ENCODE results near the gene KIAA1328. TPM values are rescaled to one million over a fixed set of nuclear protein-coding genes. Genes with fewer than 3 reads are reported as not detected.

The KIAA1328 gene
- polyA plus RNA-seq, 2 of the 4 experiments (the other 2 are of a cell fraction): 1.7 to 3.9 TPM

DNA sequence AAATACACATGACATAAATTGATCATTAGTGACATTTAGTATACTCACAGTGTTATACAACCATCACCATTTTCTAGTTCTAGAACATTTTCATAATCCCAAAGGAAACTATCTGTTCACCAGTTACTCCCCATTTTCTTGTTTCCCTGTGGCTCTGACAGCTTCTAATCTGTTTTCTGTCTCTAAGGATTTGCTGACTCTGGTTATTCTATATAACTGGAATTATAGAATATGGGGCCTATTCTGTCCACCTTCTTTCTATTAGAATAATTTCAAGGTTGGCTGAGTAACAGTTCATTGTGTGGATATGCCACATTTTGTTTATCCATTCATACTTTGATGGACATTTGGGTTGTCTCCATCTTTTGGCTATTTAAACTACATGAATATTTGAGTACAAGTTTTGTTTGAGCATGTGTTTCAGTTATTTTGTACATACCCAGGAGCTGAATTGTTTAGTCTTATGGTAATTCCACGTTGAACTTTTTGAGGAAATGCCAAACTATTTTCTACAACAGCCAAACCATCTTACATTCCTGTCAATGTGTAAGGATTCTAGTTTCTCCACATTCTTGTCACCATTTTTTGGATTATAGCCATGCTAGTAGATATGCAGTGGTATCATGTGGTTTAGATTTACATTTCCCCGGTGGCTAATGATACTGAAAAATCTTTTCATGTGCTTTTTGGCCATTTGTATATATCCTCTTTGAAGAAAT, 20.5 kb downstream of the KIAA1328 start:
- DNase-seq (ENCODE audit: low read depth in 1 of 2, low spot score in 1 of 2) (no peak), FAIRE-seq (no peak), ATAC-seq (no peak)
- no peaks in the 10 kb centered on the region for H3K9me3 ChIP-seq
- CTCF ChIA-PET: no interaction called here
- H3K27ac ChIP-seq: no peak overlapping the region
- 0 out of 3 replicates have a peak, but pooled peaks cover 6% of the 10 kb centered on the region for H3K4me1 ChIP-seq
- WGBS (ENCODE audit: missing lambda C conversion rate): 83% methylated on average over 2 of the region's 2 CpGs
- no peak overlapping the region for H3K4me3 ChIP-seq
- POLR2A ChIA-PET: no interaction called here
- TF ChIP-seq MAFK (IDR thresholded peaks at IDR 0.05; ENCODE audit: partially characterized antibody) (peak; percentile 31), HEYL (CRISPR knock-in tag; IDR thresholded peaks at IDR 0.05) (no peak)
- no peak overlapping the region for H3K4me2 ChIP-seq

DNA sequence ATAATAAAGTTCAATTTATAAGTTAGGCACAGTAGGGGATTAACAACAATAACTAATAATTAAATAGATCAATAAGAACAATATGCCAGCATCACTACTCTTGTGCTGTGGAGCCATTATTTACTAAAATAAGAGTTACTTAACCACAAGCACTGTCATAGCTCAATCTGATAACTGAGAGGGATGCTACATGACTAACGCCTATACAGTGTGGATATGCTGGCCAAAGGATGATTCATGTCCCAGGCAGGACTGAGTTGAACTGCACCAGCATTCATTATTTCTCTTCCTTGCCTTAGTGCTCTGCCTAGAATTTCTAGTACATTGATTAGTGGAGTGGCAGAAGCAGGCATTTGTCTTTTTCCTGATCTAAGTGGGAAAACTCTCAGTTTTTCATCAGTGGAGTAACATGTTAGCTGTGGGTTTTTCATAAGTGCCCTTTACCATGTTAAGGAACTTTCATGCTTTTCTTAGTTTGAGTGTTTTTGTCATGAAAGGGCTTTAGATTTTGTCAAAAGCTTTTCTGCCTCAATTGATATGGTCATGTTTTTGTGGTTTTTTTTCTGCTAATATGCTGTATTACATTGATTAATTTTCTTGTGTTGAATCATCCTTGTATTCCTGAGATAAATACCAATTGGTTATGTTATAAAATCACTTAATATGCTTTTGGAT, 21.7 kb downstream of the KIAA1328 start:
- CTCF ChIA-PET: no interaction called here
- DNase-seq (ENCODE audit: low read depth in 1 of 2, low spot score in 1 of 2) (peak in 1 of 2 experiments; percentile 50), FAIRE-seq (no peak), ATAC-seq (peak; percentile 92 to 95)
- H3K9me3 ChIP-seq: no peaks in the 10 kb centered on the region
- no peak overlapping the region for H3K4me2 ChIP-seq
- no peak overlapping the region for H3K4me3 ChIP-seq
- POLR2A ChIA-PET: no interaction called here
- 7% methylated on average over 1 of the region's 1 CpG for WGBS (ENCODE audit: missing lambda C conversion rate)
- 0 out of 3 replicates have a peak, but pooled peaks cover 6% of the 10 kb centered on the region for H3K4me1 ChIP-seq
- H3K27ac ChIP-seq: no peak overlapping the region
- TF ChIP-seq, protein P1, sequence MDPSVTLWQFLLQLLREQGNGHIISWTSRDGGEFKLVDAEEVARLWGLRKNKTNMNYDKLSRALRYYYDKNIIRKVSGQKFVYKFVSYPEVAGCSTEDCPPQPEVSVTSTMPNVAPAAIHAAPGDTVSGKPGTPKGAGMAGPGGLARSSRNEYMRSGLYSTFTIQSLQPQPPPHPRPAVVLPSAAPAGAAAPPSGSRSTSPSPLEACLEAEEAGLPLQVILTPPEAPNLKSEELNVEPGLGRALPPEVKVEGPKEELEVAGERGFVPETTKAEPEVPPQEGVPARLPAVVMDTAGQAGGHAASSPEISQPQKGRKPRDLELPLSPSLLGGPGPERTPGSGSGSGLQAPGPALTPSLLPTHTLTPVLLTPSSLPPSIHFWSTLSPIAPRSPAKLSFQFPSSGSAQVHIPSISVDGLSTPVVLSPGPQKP (IDR thresholded peaks at IDR 0.05; ENCODE audit: low read depth, low read length): no peak
- TF ChIP-seq CHD4 (IDR thresholded peaks at IDR 0.05; ENCODE audit: borderline replicate concordance) (no peak), GATA3 (IDR thresholded peaks at IDR 0.05; ENCODE audit: borderline replicate concordance) (no peak), ESRRA (IDR thresholded peaks at IDR 0.05; ENCODE audit: borderline replicate concordance, low read length) (no peak), POLR2AphosphoS2 (conservative IDR thresholded peaks at IDR 0.05; ENCODE audit: low read length) (no peak)

DNA sequence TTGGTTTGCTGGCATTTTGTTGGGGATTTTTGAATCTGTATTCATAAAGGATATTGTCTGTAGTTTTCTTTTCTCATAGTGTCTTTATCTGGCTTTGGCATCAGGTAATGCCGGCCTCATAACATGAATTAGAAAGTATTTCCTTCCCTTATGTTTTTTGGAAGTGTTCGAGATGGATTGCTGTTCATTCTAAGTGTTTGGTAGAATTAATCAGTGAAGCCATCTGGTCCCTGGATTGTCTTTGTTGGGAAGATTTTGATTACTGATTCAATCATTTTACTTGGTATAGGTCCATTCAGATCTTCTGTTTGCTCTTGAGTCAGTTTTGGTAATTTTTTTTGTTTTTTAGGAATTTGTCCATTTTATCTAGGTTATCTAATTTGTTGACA, 22.3 kb downstream of the KIAA1328 start:
- no peak overlapping the region for H3K4me3 ChIP-seq
- H3K4me1 ChIP-seq: 0 out of 3 replicates have a peak, but pooled peaks cover 6% of the 10 kb centered on the region
- POLR2A ChIA-PET: no interaction called here
- TF ChIP-seq, protein P2, sequence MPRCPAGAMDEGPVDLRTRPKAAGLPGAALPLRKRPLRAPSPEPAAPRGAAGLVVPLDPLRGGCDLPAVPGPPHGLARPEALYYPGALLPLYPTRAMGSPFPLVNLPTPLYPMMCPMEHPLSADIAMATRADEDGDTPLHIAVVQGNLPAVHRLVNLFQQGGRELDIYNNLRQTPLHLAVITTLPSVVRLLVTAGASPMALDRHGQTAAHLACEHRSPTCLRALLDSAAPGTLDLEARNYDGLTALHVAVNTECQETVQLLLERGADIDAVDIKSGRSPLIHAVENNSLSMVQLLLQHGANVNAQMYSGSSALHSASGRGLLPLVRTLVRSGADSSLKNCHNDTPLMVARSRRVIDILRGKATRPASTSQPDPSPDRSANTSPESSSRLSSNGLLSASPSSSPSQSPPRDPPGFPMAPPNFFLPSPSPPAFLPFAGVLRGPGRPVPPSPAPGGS (IDR thresholded peaks at IDR 0.05): no peak
- TF ChIP-seq, protein P3, sequence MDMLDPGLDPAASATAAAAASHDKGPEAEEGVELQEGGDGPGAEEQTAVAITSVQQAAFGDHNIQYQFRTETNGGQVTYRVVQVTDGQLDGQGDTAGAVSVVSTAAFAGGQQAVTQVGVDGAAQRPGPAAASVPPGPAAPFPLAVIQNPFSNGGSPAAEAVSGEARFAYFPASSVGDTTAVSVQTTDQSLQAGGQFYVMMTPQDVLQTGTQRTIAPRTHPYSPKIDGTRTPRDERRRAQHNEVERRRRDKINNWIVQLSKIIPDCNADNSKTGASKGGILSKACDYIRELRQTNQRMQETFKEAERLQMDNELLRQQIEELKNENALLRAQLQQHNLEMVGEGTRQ (IDR thresholded peaks at IDR 0.05): no peak
- TF ChIP-seq MYC (IDR thresholded peaks at IDR 0.05; ENCODE audit: borderline replicate concordance, low read length) (no peak), GATA3 (IDR thresholded peaks at IDR 0.05; ENCODE audit: borderline replicate concordance) (no peak), RNF2 (IDR thresholded peaks at IDR 0.05; ENCODE audit: borderline replicate concordance, low read depth) (no peak), PHF8 (IDR thresholded peaks at IDR 0.05; ENCODE audit: borderline replicate concordance, low read depth) (no peak), NR3C1 (IDR thresholded peaks at IDR 0.05) (no peak), ZFP36 (IDR thresholded peaks at IDR 0.05; ENCODE audit: borderline replicate concordance, partially characterized antibody) (no peak), TP53 (CRISPR knock-in tag; IDR thresholded peaks at IDR 0.05) (no peak), KDM5A (IDR thresholded peaks at IDR 0.05) (no peak), SMC3 (IDR thresholded peaks at IDR 0.05) (no peak), ZC3H11A (IDR thresholded peaks at IDR 0.05) (no peak), FOXS1 (CRISPR knock-in tag; IDR thresholded peaks at IDR 0.05) (no peak), EHMT2 (IDR thresholded peaks at IDR 0.05; ENCODE audit: low read depth) (no peak), FOSL2 (IDR thresholded peaks at IDR 0.05) (no peak), FOSL2 (CRISPR knock-in tag; IDR thresholded peaks at IDR 0.05) (no peak)
- TF ChIP-seq, protein P4, sequence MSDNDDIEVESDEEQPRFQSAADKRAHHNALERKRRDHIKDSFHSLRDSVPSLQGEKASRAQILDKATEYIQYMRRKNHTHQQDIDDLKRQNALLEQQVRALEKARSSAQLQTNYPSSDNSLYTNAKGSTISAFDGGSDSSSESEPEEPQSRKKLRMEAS (IDR thresholded peaks at IDR 0.05): no peak
- TF ChIP-seq, protein P1 (IDR thresholded peaks at IDR 0.05; ENCODE audit: low read depth, low read length): no peak
- no peak overlapping the region for H3K4me2 ChIP-seq
- H3K27ac ChIP-seq: no peak overlapping the region
- no peak for ATAC-seq
- DNase-seq (ENCODE audit: low read depth in 1 of 2, low spot score in 1 of 2): no peak
- WGBS (ENCODE audit: missing lambda C conversion rate): 91% methylated on average over 2 of the region's 2 CpGs
- CTCF ChIA-PET: interaction anchor here (1.0 kb wide), 1 partner anchor 23 kb away, joined by 3 read pairs; the partner anchor contains the start of genes KIAA1328 and TPGS2
- FAIRE-seq: no peak
- H3K9me3 ChIP-seq: no peaks in the 10 kb centered on the region
